HG03378 (cell line): ENCODE data around the gene NANOS1.

ENCODE experiments used
- ATAC-seq: cut with Tn5 transposase; IDR thresholded peaks from one replicate; pipeline ENCODE4 v1.9.1; 2021; ENCODE audit warnings: mild to moderate bottlenecking, moderate library complexity; ENCODE audit not compliant: unreplicated experiment

Gene NANOS1

DNA sequence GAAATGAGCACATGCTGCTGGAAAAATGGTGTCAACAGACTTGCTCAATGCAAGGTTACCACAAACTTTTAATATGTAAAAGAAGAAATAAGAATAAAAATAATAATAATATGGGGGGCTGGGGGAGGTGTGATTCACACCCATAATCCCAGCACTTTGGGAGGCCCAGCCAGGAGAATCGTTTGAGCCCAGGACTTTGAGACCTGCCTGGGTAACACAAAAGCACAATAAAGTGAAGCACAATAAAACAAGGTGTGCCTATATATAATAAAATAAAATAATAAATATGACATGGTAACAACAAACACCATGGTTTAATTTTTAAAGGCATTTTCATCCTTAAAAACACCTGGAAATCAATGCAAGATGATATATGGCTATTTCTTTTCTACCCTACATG is 26.0 kb downstream of the NANOS1 start:
- no peak for ATAC-seq

- no peak for ATAC-seq
Observed at GRCh38 chr10:119058010-119058409, 28.5 kb downstream of the NANOS1 start.

DNA sequence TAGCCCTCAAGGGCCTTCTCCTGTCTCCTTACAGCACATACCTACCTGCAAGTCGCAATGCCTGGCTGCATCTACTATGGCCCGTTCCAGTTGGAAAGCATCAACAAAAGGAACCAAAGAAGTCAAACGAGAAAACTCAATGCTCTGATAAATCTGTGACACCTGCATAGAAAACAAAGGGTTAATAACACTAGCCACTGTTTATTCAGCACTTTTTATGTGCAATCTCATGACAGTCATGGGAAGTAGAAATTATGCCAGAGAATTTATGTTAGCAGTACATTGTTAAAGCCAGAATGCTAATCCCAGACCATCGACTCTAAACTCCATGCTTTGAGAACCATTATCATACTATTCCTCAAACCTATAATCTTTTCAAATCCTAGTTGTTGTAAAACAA is 30.0 kb downstream of the NANOS1 start:
- no peak for ATAC-seq

DNA sequence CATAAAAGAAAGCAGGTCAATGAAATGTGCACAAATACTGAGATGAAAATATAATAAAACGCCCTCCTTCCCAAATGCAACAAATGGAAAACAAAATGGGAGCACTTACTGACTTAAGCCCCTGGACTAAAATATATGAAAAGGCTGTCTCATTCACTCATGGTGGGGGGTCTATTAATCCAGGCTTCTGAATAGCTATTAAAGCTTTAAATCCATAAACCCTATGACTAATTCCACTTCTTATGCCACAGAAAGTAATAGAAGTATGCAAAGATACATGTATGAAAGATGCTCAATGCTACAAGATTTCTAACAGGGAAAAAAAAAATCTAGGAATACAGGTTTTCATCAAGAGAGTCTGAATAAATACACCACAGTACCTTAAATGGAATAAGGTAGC is 30.6 kb downstream of the NANOS1 start:
- ATAC-seq = no peak

GRCh38 chr10:119061352-119061751 is 31.8 kb downstream of the NANOS1 start:
- no peak for ATAC-seq

- no peak for ATAC-seq
Observed at GRCh38 chr10:119061926-119062325, 32.4 kb downstream of the NANOS1 start.

- ATAC-seq = no peak
Observed at GRCh38 chr10:119070395-119071165, 41.1 kb downstream of the NANOS1 start.

GRCh38 chr10:119073584-119073983 is 44.1 kb downstream of the NANOS1 start:
- no peak for ATAC-seq

DNA sequence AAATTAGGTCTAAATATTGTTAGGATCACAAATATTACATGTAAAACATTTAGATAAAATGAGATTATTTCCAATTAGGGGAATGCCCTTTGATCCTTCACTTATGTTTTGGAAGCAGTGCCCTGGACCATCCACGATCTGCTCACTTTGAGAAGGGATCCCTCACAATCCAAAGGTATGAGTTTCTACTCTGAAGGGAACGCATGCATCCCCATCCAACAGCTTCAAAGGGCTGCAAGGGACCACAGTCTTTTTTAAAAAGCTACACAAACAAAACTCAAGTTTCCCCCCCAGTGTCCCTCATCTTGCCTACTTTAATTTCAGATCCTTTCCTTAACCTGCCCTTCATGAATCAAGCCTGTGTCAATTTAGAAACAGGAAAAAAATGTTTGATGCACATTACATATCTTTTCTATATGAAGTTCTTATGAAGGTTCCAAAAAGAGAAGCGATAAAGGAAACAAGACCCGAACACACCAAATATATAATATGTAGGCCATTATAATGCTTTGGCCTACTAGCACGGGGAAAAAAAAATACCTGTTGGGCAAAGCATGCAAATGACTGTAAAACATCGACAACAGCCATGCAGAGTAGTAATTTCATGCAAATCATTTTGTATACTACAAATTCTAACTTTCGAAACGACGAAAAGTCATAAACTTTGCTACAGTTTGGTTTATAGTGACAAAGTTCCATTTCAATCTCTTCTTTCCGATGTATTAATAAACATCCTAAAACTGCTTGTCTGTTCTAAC is 49.1 kb downstream of the NANOS1 start:
- no peak for ATAC-seq

- ATAC-seq = peak; percentile 48
Observed at GRCh38 chr10:119079599-119080520, 50.3 kb downstream of the NANOS1 start.

DNA sequence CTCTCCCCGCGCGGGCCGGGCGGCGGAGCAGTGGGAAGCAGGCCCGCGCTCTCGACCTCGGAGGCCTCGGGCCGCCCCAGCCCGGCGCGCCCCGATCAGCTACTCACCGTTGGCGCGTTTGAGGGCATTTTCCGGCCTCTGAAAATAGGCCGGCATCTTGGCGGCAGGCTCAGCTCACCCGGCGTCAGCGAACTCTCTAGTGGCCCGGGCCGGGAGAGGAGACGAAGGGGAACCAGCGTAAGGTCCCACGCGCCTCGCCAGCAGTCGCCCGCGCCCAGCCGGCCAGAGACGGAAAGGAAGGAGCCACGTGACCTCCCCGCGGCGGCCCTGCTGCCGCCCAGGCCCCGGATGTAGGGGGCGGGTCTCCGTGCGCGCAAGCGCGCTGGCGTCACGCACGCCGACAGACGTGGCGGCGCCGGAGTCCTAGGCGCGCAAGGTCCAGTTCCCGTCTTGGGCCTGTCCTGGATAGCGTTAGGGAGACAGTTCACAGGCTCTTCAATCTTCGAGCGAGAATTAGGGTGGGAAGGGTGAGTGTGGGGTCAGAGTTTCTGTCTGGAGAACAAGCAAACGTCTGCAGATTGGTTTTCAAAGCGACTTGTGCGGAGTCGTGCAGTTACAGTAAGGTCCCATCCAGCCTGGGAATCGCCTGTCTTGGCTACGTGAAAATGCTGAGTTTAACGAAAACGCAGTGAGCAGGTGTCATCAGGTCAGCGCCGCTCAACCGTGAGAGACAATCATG is 51.2 kb downstream of the NANOS1 start, which contains the start of gene EIF3A:
EIF3A (minus strand) TSS at position 297 of the 739 bp plus-strand sequence; CDS start at position 156, 141 bp downstream.
- peak; percentile 58 for ATAC-seq
